GM12878 (cell line): ENCODE results near the gene A1BG. TPM values are rescaled to one million over a fixed set of nuclear protein-coding genes. Genes with fewer than 3 reads are reported as not detected.

Source experiments
- ATAC-seq: fragments of 200-7000 bp; cut with Tn5 transposase; 3 replicates; pipeline ENCODE4 v1.9.1; 2020; ENCODE audit warnings: mild to moderate bottlenecking, moderate library complexity
- BruUV-seq: library from RNA; stranded (reverse); fragments of 400-500 nt; replicated peaks from 2 replicates; lab custom pipeline; 2021; lab: Mats Ljungman, UMichigan
- CTCF ChIA-PET: fragments of 300-600 bp; sonication (Branson Sonifier 250); formaldehyde crosslinking; extraction: SDS; loops from one replicate; lab custom pipeline; 2021; ENCODE audit warnings: inconsistent platforms; lab: Yijun Ruan, JAX
- POLR2A ChIA-PET: fragments of 350-600 bp; formaldehyde crosslinking; extraction: SDS; loops from one replicate; lab custom pipeline; 2021; ENCODE audit warnings: inconsistent platforms; lab: Charles Lee
- RAD21 ChIA-PET: fragments of 300-600 bp; sonication (Branson Sonifier 250); formaldehyde crosslinking; loops from one replicate; lab custom pipeline; 2023; ENCODE audit warnings: antibody characterized with exemption; ENCODE audit not compliant: unreplicated experiment; lab: Charles Lee
- SMC1A ChIA-PET: fragments of 300-600 bp; sonication (Branson Sonifier 250); formaldehyde crosslinking; loops from one replicate; lab custom pipeline; 2023; ENCODE audit not compliant: unreplicated experiment, uncharacterized antibody; lab: Charles Lee
- DNase-seq: peaks from one replicate; pipeline ENCODE4 v3.0.0-alpha.2; 2011; ENCODE audit warnings: low read depth, low spot score
- FAIRE-seq: peaks from 3 replicates; lab custom pipeline; 2011; peaks lifted over from hg19 to GRCh38; lab: Jason Lieb, UNC
- H2AFZ ChIP-seq: 2 replicates; pipeline ENCODE4 v1.6.0; 2011; ENCODE audit warnings: low read depth, low read length, control low read depth; ENCODE audit not compliant: control insufficient read depth
- H3K27ac ChIP-seq: 2 replicates; pipeline ENCODE4 v1.5.1; 2011; ENCODE audit warnings: control low read depth; ENCODE audit not compliant: control insufficient read depth, insufficient read depth
- H3K27me3 ChIP-seq, 2 experiments: replicated peaks in 1 of 2; 2 replicates each; pipeline versions ENCODE4 v1.6.0 to v1.6.1; 2011; ENCODE audit warnings: low read length in 1 of 2; ENCODE audit not compliant: control insufficient read depth in 2 of 2, insufficient read depth in 2 of 2
- H3K36me3 ChIP-seq, 2 experiments: 2 replicates each; pipeline ENCODE4 v1.5.1; 2011; ENCODE audit warnings: low read length in 1 of 2; ENCODE audit not compliant: control insufficient read depth in 2 of 2, insufficient read depth in 2 of 2
- H3K4me1 ChIP-seq: 2 replicates; pipeline ENCODE4 v1.6.1; 2011; ENCODE audit warnings: mild to moderate bottlenecking, low read length, moderate library complexity, mixed read lengths; ENCODE audit not compliant: control insufficient read depth, insufficient read depth
- H3K4me2 ChIP-seq: 2 replicates; pipeline ENCODE4 v1.6.0; 2011; ENCODE audit warnings: control low read depth; ENCODE audit not compliant: control insufficient read depth, insufficient read depth
- H3K4me3 ChIP-seq: fragments of 200-600 bp; sonication (generic); 2 replicates; pipeline ENCODE4 v1.5.1; 2016
- H3K79me2 ChIP-seq: 2 replicates; pipeline ENCODE4 v1.6.0; 2011; ENCODE audit warnings: low read length; ENCODE audit not compliant: control insufficient read depth, insufficient read depth
- H3K9ac ChIP-seq: 2 replicates; pipeline ENCODE4 v1.8.0; 2011; ENCODE audit warnings: low read length, control low read depth, mixed read lengths; ENCODE audit not compliant: control insufficient read depth, insufficient read depth
- H3K9me3 ChIP-seq: replicated peaks from 3 replicates; pipeline ENCODE4 v1.5.1; 2011; ENCODE audit warnings: mild to moderate bottlenecking, low read length; ENCODE audit not compliant: control insufficient read depth, insufficient read depth
- H4K20me1 ChIP-seq: 2 replicates; pipeline ENCODE4 v1.6.0; 2011; ENCODE audit not compliant: control insufficient read depth, insufficient read depth
- ASH2L ChIP-seq: fragments of 300-600, 200-600 bp; sonication (generic); IDR thresholded peaks from 2 replicates; pipeline ENCODE4 v1.6.1; 2017; ENCODE audit warnings: low read depth, mild to moderate bottlenecking, borderline replicate concordance
- CEBPB ChIP-seq, 2 experiments: fragments of 150-350 bp in 1 of 2; IDR thresholded peaks; 2 replicates each; pipeline ENCODE4 v1.6.1; 2012 to 2014; ENCODE audit warnings: low read depth in 2 of 2, low read length in 2 of 2, borderline replicate concordance in 1 of 2, inconsistent platforms in 1 of 2
- CREM ChIP-seq: IDR thresholded peaks from 2 replicates; pipeline ENCODE4 v1.6.1; 2014; ENCODE audit warnings: antibody characterized with exemption, low read depth
- NRF1 ChIP-seq: conservative IDR thresholded peaks from 2 replicates; pipeline ENCODE4 v1.6.1; 2011; ENCODE audit warnings: mild to moderate bottlenecking, low read depth, low read length, improper control_type of control experiment
- PAX5 ChIP-seq: IDR thresholded peaks from 2 replicates; pipeline ENCODE4 v1.6.1; 2011; ENCODE audit warnings: low read depth, low read length, borderline replicate concordance
- RAD21 ChIP-seq: IDR thresholded peaks from 2 replicates; pipeline ENCODE4 v1.6.1; 2011; ENCODE audit warnings: mild to moderate bottlenecking, low read depth, low read length, moderate library complexity; ENCODE audit not compliant: insufficient read depth
- RBBP5 ChIP-seq: fragments of 200-600 bp; sonication (generic); conservative IDR thresholded peaks from 2 replicates; pipeline ENCODE4 v1.6.1; 2016
- RFX5 ChIP-seq: IDR thresholded peaks from 2 replicates; pipeline ENCODE4 v1.6.1; 2011; ENCODE audit warnings: low read depth, low read length, improper control_type of control experiment
- RUNX3 ChIP-seq: IDR thresholded peaks from 2 replicates; pipeline ENCODE4 v1.6.1; 2012; ENCODE audit warnings: low read length, inconsistent platforms
- SMARCA5 ChIP-seq: fragments of 450-650 bp; IDR thresholded peaks from 2 replicates; pipeline ENCODE4 v1.6.1; 2017; ENCODE audit warnings: mild to moderate bottlenecking
- SMC3 ChIP-seq: IDR thresholded peaks from 2 replicates; pipeline ENCODE4 v1.6.1; 2011; ENCODE audit warnings: low read length, improper control_type of control experiment, borderline replicate concordance
- YBX1 ChIP-seq: fragments of 450-650 bp; IDR thresholded peaks from 2 replicates; pipeline ENCODE4 v1.6.1; 2016; ENCODE audit warnings: antibody characterized with exemption
- WGBS: methylation state at CpG from one replicate; pipeline ENCODE4 v1.1.6; 2016; ENCODE audit warnings: low lambda C conversion rate; ENCODE audit not compliant: insufficient replicate concordance, insufficient coverage; ENCODE audit errors: missing lambda C conversion rate; 5-methylcytosine and 5-hydroxymethylcytosine counted together
- in situ Hi-C: fragments of 300-500 bp; cut with MboI; formaldehyde crosslinking; loops from 9 replicates; pipeline ENCODE4 v1.14.3; 2018; ENCODE audit warnings: mixed read lengths
- intact Hi-C: fragments of 100-400 bp; cut with micrococcal nuclease; formaldehyde crosslinking; loops from one replicate; pipeline ENCODE4 v1.14.2; 2022; ENCODE audit not compliant: unreplicated experiment
- polyA plus RNA-seq, 11 experiments: library from polyadenylated mRNA; depleted of rRNA in 4 of 11; unstranded in 6 of 11; stranded (reverse) in 5 of 11; fragments of >200 nt; fragmentation: Nextera tagmentation in 4 of 11; fragmentation: Illumina TruSeq in 1 of 11; extraction: Ambion mirVana in 4 of 11; extraction: Trizol in 1 of 11; gene quantifications; 1 replicate in 1 of 11; 2 replicates in 10 of 11; pipeline versions ENCODE4 v1.2.1 to v1.2.3, GENCODE V29; 2011 to 2016; ENCODE audit warnings: inconsistent platforms in 2 of 11, missing spikeins in 2 of 11, low read depth in 1 of 11
- total RNA-seq, 4 experiments: library from RNA; depleted of rRNA in 3 of 4; stranded (reverse); fragments of >200 nt in 3 of 4; fragmentation: Illumina TruSeq in 1 of 4; extraction: Trizol in 1 of 4; gene quantifications; 2 replicates each; pipeline versions ENCODE4 v1.2.1 to v1.2.3, GENCODE V29; 2013 to 2021
- TF ChIP-seq, protein P1 (sequence below): fragments of 450-650 bp; IDR thresholded peaks from 2 replicates; pipeline ENCODE4 v1.6.1; 2016; ENCODE audit warnings: mild to moderate bottlenecking
- TF ChIP-seq, protein P2 (sequence below), 3 experiments: IDR thresholded peaks in 2 of 3; conservative IDR thresholded peaks in 1 of 3; 2 replicates each; pipeline ENCODE4 v1.5.1; 2011; ENCODE audit warnings: low read depth in 3 of 3, low read length in 3 of 3, mild to moderate bottlenecking in 3 of 3, control low read depth in 2 of 3, moderate library complexity in 2 of 3, inconsistent platforms in 1 of 3, mixed read lengths in 1 of 3; ENCODE audit not compliant: control insufficient read depth in 2 of 3, insufficient read depth in 1 of 3; ENCODE audit errors: extremely low read depth in 1 of 3

The A1BG gene
- total and polyA plus RNA-seq, 10 of the 15 experiments (the other 5 are each of a cell fraction or from before 2014, with no cell fraction given) = 0.34 to 29.6 (median 11.8) TPM

DNA sequence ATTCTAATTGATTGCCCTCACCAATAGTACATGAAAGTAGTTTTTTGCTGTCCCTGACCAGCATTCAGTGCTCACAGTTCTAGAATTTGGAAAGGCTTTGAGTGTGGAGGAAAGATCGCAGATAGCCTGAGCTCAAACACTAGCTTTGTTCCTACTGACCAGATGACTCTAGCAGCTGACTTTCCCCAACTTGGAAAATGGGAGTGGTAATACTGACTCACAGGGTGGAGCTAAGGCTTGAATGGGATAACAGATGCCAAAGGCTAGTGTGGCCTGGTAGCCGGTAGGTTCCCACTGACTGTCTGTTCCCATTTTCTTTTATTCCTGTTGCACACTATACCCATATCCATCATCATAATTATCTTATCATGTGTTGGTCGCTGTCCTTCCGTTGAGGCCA lies 22.8 kb downstream of the A1BG start:
- intact Hi-C loops (no loop called here), in situ Hi-C loops (no loop called here)
- Histone ChIP-seq H3K4me1 (peaks cover 5% of the 10 kb centered on the region), H3K79me2 (peaks cover 21% of the 10 kb centered on the region), H3K27me3 (no peaks in the 10 kb centered on the region), H3K4me2 (no peak overlapping the region), H2AFZ (no peak overlapping the region), H3K27ac (no peak overlapping the region), H3K9ac (no peak overlapping the region), H3K4me3 (no peak overlapping the region), H3K9me3 (no peaks in the 10 kb centered on the region), H4K20me1 (no peaks in the 10 kb centered on the region), H3K36me3 (peaks cover 2 to 4% of the 10 kb centered on the region in 2 experiments; a peak in 1 of 4 replicates)
- 100% methylated on average over 4 of the region's 4 CpGs for WGBS
- ChIA-PET POLR2A (interaction anchor here (0.5 to 0.7 kb wide), 2 partner anchors 82 to 414 kb away, joined by 3 to 4 read pairs; no protein-coding TSS in a partner anchor), CTCF (interaction anchor here (0.7 kb wide), 1 partner anchor 21 kb away, joined by 3 read pairs; no protein-coding TSS in a partner anchor), SMC1A (no interaction called here), RAD21 (interaction anchor here (1.3 kb wide), 1 partner anchor 32 kb away, joined by 4 read pairs; the partner anchor contains the start of gene ZNF497)
- FAIRE-seq = no peak
- no TSS peak for BruUV-seq
- DNase-seq = no peak
- no peak for ATAC-seq
- TF ChIP-seq PAX5 = no peak
- no peak for TF ChIP-seq CEBPB (IDR thresholded peaks at IDR 0.05; ENCODE audit: borderline replicate concordance in 1 of 2, low read depth in 2 of 2, low read length in 2 of 2)
- TF ChIP-seq RBBP5 = no peak

DNA sequence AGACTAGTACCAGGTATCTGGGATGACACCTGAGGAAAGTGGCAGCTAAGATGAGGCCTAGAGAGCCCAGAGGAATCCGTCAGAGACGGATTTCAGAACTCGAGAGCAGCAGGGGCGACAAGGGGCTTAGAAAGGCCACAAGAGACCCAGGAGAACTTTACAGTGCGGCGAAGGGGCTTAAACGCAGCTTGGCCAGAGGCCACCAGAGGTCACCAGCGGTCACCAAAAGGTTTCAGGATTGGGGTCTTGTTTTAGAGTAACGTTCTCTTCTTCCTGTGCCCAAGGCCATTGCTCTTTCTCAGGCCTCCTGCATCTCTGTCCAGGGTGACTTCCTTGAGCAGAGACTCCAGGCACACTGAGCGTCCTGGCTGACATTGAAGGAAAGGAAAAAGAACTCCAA lies 24.3 kb downstream of the A1BG start:
- FAIRE-seq (no peak), ATAC-seq (no peak), DNase-seq (no peak)
- ChIA-PET CTCF (interaction anchor here (1.0 to 1.3 kb wide), 2 partner anchors 140 to 193 kb away, joined by 3 read pairs; no protein-coding TSS in a partner anchor), RAD21 (interaction anchor here (1.0 kb wide), 1 partner anchor 33 kb away, joined by 3 read pairs; the partner anchor contains the start of gene ZNF497), POLR2A (interaction anchor here (1.0 kb wide), 1 partner anchor 19 kb away, joined by 4 read pairs; no protein-coding TSS in a partner anchor), SMC1A (interaction anchor here (1.6 kb wide), 1 partner anchor 50 kb away, joined by 3 read pairs; no protein-coding TSS in a partner anchor)
- Histone ChIP-seq H4K20me1 (no peaks in the 10 kb centered on the region), H3K36me3 (no peaks in the 10 kb centered on the region), H3K9ac (no peak overlapping the region), H3K4me1 (peaks cover 5% of the 10 kb centered on the region), H3K9me3 (no peaks in the 10 kb centered on the region), H3K4me2 (peak overlapping the region; percentile 70; the same call in 1 of the 2 replicates), H3K4me3 (no peak overlapping the region), H3K27ac (no peak overlapping the region), H3K79me2 (peaks cover 21% of the 10 kb centered on the region), H3K27me3 (no peaks in the 10 kb centered on the region), H2AFZ (no peak overlapping the region)
- in situ Hi-C loops (no loop called here), intact Hi-C loops (loop anchor here (5.0 kb wide), 2 partner anchors 138 to 188 kb away; partner anchors contain the start of genes ZBTB45 and ZNF324)
- 66% methylated on average over 10 of the region's 10 CpGs for WGBS
- BruUV-seq = no TSS peak
- TF ChIP-seq SMARCA5 (no peak), RFX5 (no peak), RAD21 (peak; percentile 72), RUNX3 (peak; percentile 31; the same call in 1 of the 2 replicates), YBX1 (no peak), CREM (no peak), NRF1 (no peak), ASH2L (no peak), SMC3 (peak; percentile 44)
- TF ChIP-seq, protein P1, sequence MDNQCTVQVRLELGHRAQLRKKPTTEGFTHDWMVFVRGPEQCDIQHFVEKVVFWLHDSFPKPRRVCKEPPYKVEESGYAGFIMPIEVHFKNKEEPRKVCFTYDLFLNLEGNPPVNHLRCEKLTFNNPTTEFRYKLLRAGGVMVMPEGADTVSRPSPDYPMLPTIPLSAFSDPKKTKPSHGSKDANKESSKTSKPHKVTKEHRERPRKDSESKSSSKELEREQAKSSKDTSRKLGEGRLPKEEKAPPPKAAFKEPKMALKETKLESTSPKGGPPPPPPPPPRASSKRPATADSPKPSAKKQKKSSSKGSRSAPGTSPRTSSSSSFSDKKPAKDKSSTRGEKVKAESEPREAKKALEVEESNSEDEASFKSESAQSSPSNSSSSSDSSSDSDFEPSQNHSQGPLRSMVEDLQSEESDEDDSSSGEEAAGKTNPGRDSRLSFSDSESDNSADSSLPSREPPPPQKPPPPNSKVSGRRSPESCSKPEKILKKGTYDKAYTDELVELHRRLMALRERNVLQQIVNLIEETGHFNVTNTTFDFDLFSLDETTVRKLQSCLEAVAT = no peak
- TF ChIP-seq, protein P2, sequence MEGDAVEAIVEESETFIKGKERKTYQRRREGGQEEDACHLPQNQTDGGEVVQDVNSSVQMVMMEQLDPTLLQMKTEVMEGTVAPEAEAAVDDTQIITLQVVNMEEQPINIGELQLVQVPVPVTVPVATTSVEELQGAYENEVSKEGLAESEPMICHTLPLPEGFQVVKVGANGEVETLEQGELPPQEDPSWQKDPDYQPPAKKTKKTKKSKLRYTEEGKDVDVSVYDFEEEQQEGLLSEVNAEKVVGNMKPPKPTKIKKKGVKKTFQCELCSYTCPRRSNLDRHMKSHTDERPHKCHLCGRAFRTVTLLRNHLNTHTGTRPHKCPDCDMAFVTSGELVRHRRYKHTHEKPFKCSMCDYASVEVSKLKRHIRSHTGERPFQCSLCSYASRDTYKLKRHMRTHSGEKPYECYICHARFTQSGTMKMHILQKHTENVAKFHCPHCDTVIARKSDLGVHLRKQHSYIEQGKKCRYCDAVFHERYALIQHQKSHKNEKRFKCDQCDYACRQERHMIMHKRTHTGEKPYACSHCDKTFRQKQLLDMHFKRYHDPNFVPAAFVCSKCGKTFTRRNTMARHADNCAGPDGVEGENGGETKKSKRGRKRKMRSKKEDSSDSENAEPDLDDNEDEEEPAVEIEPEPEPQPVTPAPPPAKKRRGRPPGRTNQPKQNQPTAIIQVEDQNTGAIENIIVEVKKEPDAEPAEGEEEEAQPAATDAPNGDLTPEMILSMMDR (IDR thresholded peaks at IDR 0.05 in 2 of 3, conservative IDR thresholded peaks at IDR 0.05 in 1 of 3; ENCODE audit: control insufficient read depth in 2 of 3, extremely low read depth in 1 of 3, insufficient read depth in 1 of 3, low read depth in 3 of 3, low read length in 3 of 3) = peak; percentile 40 to 53 (median 42)
